Activated CD4-positive, alpha-beta T cell treated with anti-CD3 and anti-CD28 coated beads, Interleukin-2, amount 50 U/mL, for 1 hour (primary cell): ENCODE results near the gene STEAP2.

Experiments used
- DNase-seq: peaks from one replicate; pipeline ENCODE4 v3.0.0-alpha.2; 2020

STEAP2 gene

GRCh38 chr7:90276033-90276728 lies 64.6 kb downstream of the STEAP2 start:
- DNase-seq, result no peak
